Stimulated activated CD8-positive, alpha-beta memory T cell treated with anti-CD3 and anti-CD28 coated beads, Interleukin-7, amount 100 ng/mL, for 4 hours (primary cell): ENCODE results near the gene GBP1.
"Not testable (repeated sequence)": the region's sequence is repeated elsewhere in the genome, so short reads cannot be mapped to it uniquely, and the experiment has no call there.

Source experiments
- DNase-seq, 2 donors: peaks; one replicate each; pipeline ENCODE4 v3.0.0-alpha.2; 2020; ENCODE audit warnings: low read depth in 2 of 2

GBP1 gene

DNA sequence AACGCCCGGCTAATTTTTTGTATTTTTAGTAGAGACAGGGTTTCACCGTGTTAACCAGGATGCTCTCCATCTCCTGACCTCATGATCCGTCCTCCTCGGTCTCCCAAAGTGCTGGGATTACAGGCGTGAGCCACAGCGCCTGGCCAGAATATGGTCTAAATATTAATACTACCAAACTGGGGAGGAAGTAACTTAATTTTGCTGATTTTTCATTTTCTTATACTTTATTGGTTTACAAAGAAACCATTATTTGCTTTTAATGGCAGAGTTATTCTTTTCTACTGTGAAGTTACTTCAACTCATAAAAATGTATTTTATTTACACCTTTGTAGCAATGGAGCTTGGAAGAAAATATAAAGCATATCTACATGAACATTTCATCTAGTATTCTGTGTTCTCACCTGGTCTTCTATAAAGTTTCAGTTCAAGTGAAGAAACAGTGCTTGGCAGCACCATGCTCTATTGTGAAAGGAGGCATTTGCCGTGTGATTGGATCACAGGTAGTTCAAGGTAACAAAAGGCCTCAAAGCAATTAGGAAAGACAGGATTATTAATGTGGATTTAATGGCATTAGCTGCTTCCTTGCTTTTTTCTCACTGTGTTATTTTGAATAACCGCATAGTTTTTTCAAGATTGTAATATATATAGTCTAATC lies 13.6 kb downstream of the GBP1 start:
- DNase-seq, result no peak

DNA sequence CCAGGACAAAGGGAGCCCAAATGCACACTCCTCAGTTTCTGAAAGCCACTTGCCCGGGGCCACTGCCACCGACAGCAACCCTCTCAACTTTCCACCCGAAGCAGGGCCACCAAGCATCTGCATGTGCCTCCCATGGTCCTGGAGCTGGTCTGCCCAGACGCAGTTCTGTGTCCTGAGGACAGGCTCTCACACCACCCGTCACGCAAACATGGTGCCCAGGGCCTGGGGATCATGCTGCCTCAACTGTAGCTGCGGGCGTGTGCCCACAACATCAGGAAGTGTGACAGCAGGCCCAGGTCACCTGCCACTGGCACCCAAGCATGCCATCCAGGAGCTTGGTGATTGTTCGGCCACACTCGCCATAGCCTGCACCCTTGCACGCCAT lies 14.4 kb downstream of the GBP1 start:
- no peak for DNase-seq

DNA sequence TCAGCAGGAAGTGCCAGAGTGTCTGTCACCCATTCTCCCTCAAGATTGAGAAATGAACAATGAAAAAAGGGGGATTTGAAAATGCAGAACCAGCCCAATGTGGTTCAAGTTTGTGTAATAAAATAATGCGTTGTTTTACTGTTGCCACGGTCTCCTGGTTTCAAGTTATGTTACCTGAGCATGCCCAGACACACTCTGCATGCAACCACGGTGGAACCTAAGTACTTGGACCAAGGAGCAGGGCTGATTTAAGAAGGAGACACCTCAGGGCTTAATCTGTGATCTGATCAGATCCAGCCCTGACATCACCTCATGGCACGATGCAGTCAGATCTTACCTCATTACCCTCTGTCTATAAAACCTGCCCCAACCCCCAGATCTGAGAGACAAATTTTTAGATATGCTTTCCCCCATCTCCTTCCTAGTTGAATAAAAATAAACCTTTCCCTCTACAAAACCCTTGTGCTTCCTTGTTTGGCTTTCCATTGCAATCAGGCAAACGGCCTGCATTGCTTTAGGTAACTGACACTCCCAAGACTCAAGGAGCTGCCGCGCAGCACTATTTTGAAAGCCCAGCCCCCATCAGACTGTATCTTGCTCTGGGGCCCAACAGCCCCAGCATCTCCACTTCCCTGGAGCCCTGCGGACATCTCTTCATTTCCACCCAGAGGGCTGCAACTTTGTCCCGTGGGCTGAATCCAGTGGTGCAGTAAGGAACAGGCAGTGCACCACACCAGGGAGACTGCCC lies 14.9 kb downstream of the GBP1 start:
- not testable (repeated sequence) for DNase-seq

DNA sequence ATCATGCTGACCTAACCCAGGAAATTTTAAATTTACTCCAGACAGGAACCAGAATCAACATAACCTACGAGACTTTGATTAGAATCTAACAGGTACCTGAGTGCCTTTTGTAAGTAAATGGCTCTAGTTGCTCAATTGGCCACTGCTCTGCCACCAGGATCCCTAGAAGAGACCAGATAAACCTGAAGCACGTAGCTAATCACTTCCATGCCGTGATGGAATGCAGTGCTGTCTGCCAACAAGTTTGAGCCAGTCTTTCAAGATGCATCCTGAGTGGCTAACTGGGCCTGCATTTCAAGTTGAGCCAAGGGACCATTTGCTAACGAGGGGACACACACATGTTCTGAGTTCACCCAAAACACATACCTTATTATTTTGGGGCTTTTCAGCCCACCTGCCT lies 15.8 kb downstream of the GBP1 start:
- not testable (repeated sequence) for DNase-seq

GRCh38 chr1:89047734-89048133 lies 17.3 kb downstream of the GBP1 start:
- no peak for DNase-seq

DNA sequence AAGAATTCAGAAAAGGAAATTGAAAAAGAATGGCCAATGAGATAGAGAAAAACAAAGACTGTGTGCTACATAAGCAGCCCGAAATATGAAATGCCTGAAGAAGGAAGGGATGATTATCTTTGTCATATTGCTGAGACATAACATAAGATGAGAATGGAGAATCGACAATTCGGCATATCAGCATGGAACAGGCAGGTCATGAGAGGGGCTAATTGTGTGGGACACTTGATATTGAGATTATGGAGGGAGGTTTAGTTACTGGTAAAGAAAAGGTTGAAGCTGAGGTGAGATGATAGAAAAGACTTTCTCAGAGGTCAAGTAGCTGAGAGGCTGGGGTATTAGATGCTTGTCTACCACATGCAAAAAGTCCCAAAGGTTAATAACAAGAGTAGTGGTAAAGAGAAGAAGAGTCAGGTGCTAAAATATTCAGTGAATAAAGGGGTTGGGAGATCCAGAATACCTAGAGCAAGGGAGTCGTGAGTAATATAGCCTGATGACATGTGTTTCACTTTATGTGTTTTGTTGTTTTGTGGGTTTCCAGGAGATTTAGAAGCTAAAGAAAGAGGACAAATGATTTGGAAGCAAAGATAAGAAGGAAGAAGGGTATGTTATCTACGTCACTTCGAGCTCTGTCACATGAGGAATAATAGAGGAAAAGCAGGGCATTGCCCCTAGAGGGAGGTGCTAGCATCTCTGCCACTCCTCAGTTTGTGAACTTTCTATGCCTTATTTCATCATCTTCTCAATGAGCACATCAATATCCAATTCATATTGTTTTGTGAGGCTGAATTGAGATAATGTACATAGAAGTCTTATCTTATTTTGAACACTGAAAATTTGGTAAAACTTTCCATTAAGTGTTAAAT lies 18.5 kb downstream of the GBP1 start:
- DNase-seq, result not testable (repeated sequence)

DNA sequence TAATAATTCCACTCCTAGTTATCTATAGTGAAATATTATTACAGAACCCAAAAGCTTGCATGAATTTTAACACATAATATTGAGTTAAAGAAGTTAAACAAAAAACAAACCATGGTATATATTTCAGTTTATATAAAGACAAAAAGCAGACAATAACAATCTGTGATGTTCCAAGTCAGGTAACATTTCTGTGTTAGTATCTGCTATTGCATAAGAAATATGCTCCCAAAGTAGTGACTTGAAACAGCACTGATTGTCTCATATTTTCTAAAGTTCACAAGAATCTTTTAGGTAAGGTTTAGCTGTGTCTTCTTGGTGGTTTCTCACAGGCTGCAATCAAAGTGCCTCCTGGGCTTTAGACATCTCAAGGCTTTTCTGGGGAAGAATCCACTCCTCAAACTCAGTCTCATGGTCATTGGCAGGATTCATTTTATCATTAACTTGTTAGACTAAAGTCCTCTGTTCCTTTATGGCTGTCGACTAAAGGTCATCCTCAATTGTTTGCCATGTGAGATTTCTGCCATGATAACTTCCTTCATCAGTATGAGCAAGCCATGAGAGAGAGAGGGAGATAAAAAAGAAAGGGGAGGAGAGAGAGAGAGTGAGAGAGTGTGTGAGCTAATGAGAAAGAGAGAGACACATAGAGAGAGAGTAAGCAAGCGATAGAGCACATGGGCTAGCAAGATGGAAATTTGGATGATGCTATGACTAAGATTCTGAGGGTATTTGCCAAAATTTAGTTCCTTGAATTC lies 19.9 kb downstream of the GBP1 start:
- DNase-seq, result no peak

- DNase-seq, result no peak
These were observed 21.1 kb downstream of the GBP1 start for GRCh38 chr1:89043940-89044339.

GRCh38 chr1:89042491-89042890 lies 22.5 kb downstream of the GBP1 start:
- no peak for DNase-seq

GRCh38 chr1:89041721-89042120 lies 23.3 kb downstream of the GBP1 start:
- no peak for DNase-seq

GRCh38 chr1:89041119-89041641 lies 23.8 kb downstream of the GBP1 start:
- no peak for DNase-seq

DNA sequence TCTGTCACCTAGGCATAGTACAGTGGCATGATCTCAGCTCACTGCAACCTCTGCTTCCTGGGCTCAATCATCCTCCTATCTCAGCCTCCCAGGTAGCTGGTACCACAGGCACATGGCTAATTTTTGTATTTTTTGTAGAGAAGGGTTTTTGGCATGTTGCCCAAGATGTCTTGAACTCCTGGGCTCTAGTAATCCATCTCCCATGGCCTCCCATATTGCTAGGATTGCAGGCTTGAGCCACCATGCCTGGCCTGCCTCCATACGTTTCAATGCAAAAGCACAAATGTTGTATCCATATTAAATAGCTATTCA lies 24.7 kb downstream of the GBP1 start:
- no peak for DNase-seq

DNA sequence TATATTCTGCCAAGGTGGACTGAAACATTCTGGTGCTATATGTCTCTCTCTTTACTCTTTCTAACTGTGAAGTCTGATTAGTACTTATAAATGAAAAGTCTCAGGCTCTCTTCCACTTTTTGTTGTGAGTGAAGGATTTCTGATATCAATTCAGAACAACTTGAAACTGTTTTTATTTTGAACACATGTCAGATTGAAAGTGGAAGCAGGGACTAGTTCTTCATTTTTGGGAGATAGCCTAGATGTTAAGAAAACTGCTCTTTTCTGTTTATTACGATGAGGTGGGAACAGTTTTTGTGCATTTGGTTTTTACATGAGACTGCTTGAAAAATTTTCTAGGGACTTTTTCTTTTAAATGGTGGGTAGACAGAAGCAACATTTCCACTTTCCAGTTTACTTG lies 27.8 kb downstream of the GBP1 start:
- DNase-seq, result no peak

GRCh38 chr1:89035080-89035479 lies 29.9 kb downstream of the GBP1 start:
- no peak for DNase-seq

- not testable (repeated sequence) for DNase-seq
These were observed 31.0 kb downstream of the GBP1 start for GRCh38 chr1:89034004-89034403.

GRCh38 chr1:89029051-89029450 lies 36.0 kb downstream of the GBP1 start:
- not testable (repeated sequence) for DNase-seq

DNA sequence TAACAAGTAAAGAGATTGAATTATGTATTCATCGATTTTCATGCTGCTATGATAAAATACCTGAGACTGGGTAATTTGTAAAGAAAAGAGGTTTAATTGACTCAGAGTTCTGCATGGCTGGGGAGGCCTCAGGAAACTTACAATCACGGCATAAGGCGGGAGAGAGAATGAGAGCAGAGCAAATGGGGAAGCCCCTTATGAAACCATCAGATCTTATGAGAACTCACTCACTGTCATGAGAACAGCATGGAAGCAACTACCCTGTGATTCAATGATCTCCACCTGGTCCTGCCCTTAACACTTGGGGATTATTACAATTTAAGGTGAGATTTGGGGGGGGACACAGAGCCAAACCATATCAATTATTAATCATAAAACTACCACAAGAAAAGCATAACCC lies 39.1 kb downstream of the GBP1 start:
- no peak for DNase-seq

DNA sequence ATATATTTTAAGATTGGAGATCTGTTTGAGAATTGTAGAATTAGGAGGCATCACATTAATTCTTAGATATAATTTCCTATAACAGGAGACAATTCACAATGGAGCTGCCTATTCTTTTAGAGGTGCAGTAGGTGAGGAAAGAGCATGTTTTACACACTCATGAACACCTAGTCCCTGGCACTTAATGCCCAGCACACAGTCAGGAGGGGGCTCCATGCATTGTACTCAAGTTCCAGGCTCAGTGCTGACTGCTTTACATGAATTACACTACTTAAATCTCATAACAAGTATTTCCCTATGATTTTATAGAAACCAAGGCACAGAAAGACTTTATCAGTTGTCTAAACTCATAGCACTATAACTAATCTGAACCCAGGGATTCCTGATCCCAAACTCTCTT lies 42.0 kb downstream of the GBP1 start:
- DNase-seq, result no peak

GRCh38 chr1:89022167-89022959 lies 42.6 kb downstream of the GBP1 start, which contains the start of gene GBP3:
Gene GBP3, minus strand, starts transcription at chr1:89022866. Its CDS starts 2,145 bp downstream, at chr1:89020721.
- no peak for DNase-seq

DNA sequence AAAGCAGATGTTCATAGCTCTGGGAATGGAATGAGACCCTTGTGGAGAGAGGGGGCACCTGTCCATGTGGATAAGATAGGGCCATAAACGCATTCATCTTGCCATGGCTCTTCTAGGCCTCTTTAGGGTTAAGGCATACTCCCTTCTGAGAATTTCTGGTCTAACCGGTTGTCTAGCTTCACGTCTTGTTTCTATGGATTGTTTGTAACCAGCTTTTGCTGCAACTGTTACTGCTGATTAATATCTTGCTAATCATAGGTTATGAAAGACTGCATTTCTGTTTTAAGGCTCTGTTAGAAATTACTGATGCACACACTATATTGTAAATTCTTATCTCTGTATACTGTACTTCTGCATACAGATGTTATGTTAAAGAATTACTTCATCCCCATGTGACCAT lies 46.7 kb downstream of the GBP1 start:
- DNase-seq, result not testable (repeated sequence)

GRCh38 chr1:89008511-89008910 lies 56.5 kb downstream of the GBP1 start:
- no peak for DNase-seq
